Keratinocyte (primary cell): ENCODE measurements around the gene AKR1A1. TPM values are rescaled to one million over a fixed set of nuclear protein-coding genes. Genes with fewer than 3 reads are reported as not detected.
"Not testable (repeated sequence)": the region's sequence is repeated elsewhere in the genome, so short reads cannot be mapped to it uniquely, and the experiment has no call there.

ENCODE experiments used
- DNase-seq: peaks from one replicate; pipeline ENCODE4 v3.0.0-alpha.2; 2011; ENCODE audit warnings: low read depth, missing footprints, low spot score
- FAIRE-seq: peaks from 2 replicates; lab custom pipeline; 2011; peaks lifted over from hg19 to GRCh38; lab: Jason Lieb, UNC
- H2AFZ ChIP-seq: 2 replicates; pipeline ENCODE4 v1.6.0; 2012; ENCODE audit warnings: low read length, control low read depth, inconsistent platforms; ENCODE audit not compliant: control insufficient read depth
- H3K27ac ChIP-seq: 2 replicates; pipeline ENCODE4 v1.5.1; 2011; ENCODE audit warnings: low read length; ENCODE audit not compliant: control insufficient read depth, insufficient read depth
- H3K27me3 ChIP-seq: 3 replicates; pipeline ENCODE4 v1.6.0; 2011; ENCODE audit warnings: low read length; ENCODE audit not compliant: control insufficient read depth, insufficient read depth; ENCODE audit errors: extremely low read depth
- H3K36me3 ChIP-seq, 2 experiments: 2 replicates in 1 of 2; 3 replicates in 1 of 2; pipeline ENCODE4 v1.5.1; 2011; ENCODE audit warnings: low read length in 2 of 2, mild to moderate bottlenecking in 1 of 2; ENCODE audit not compliant: control insufficient read depth in 2 of 2, insufficient read depth in 2 of 2; ENCODE audit errors: extremely low read depth in 1 of 2
- H3K4me1 ChIP-seq: 3 replicates; pipeline ENCODE4 v1.5.1; 2011; ENCODE audit warnings: low read length; ENCODE audit not compliant: control insufficient read depth, insufficient read depth; ENCODE audit errors: extremely low read depth
- H3K4me2 ChIP-seq: 3 replicates; pipeline ENCODE4 v1.6.0; 2011; ENCODE audit warnings: low read depth, low read length; ENCODE audit not compliant: control insufficient read depth, insufficient read depth; ENCODE audit errors: extremely low read depth
- H3K4me3 ChIP-seq, 3 experiments: fragments of 200-600 bp in 1 of 3; sonication (generic) in 1 of 3; 2 replicates in 2 of 3; 3 replicates in 1 of 3; pipeline ENCODE4 v1.5.1; 2011 to 2016; ENCODE audit warnings: low read length in 3 of 3, mild to moderate bottlenecking in 3 of 3, control low read depth in 2 of 3, inconsistent platforms in 1 of 3, low read depth in 1 of 3, mixed read lengths in 1 of 3, mixed run types in 1 of 3, moderate library complexity in 1 of 3; ENCODE audit not compliant: control insufficient read depth in 2 of 3, insufficient read depth in 2 of 3; ENCODE audit errors: extremely low read depth in 1 of 3
- H3K79me2 ChIP-seq: 2 replicates; pipeline ENCODE4 v1.6.0; 2012; ENCODE audit warnings: low read length; ENCODE audit not compliant: control insufficient read depth, insufficient read depth
- H3K9ac ChIP-seq: 3 replicates; pipeline ENCODE4 v1.6.0; 2011; ENCODE audit warnings: low read length; ENCODE audit not compliant: control insufficient read depth, insufficient read depth; ENCODE audit errors: extremely low read depth
- H3K9me1 ChIP-seq: 3 replicates; pipeline ENCODE4 v1.6.0; 2011; ENCODE audit warnings: low read length; ENCODE audit not compliant: control insufficient read depth, insufficient read depth; ENCODE audit errors: extremely low read depth
- H3K9me3 ChIP-seq: 2 replicates; pipeline ENCODE4 v1.5.1; 2012; ENCODE audit warnings: low read depth, low read length; ENCODE audit not compliant: control insufficient read depth
- H4K20me1 ChIP-seq: 3 replicates; pipeline ENCODE4 v1.6.0; 2011; ENCODE audit warnings: low read length; ENCODE audit not compliant: control insufficient read depth, insufficient read depth; ENCODE audit errors: extremely low read depth
- EZH2 ChIP-seq: IDR thresholded peaks from one replicate; pipeline ENCODE4 v1.6.1; 2012; ENCODE audit warnings: inconsistent platforms, mild to moderate bottlenecking, low read length, moderate library complexity
- dilution Hi-C: fragments of 300-500 bp; cut with MboI; formaldehyde crosslinking; loops from one replicate; pipeline ENCODE4 v1.7.0; 2020; ENCODE audit warnings: low sequenced_read_pairs; ENCODE audit not compliant: extremely low pct_ligation_motif_present
- polyA plus RNA-seq, 5 experiments: library from polyadenylated mRNA; depleted of rRNA in 3 of 5; stranded (reverse) in 3 of 5; stranded (forward) in 1 of 5; unstranded in 1 of 5; fragments of >200 nt; gene quantifications; 1 replicate in 1 of 5; 2 replicates in 3 of 5; 3 replicates in 1 of 5; pipeline versions ENCODE4 v1.2.1 to v1.2.3, GENCODE V29; 2011 to 2012; ENCODE audit warnings: missing spikeins in 2 of 5, low read depth in 1 of 5, low replicate concordance in 1 of 5
- TF ChIP-seq, protein P1 (sequence below), 3 experiments: IDR thresholded peaks in 1 of 3; conservative IDR thresholded peaks in 1 of 3; optimal IDR thresholded peaks in 1 of 3; 2 replicates in 2 of 3; 3 replicates in 1 of 3; pipeline versions ENCODE3 to v1.5.1; 2011; ENCODE audit warnings: low read length in 3 of 3, mild to moderate bottlenecking in 3 of 3, moderate library complexity in 2 of 3, control low read depth in 1 of 3, inconsistent platforms in 1 of 3; ENCODE audit not compliant: insufficient read depth in 2 of 3; ENCODE audit errors: extremely low read depth in 1 of 3

Gene AKR1A1
- polyA plus RNA-seq, 1 donor (not counting 4 experiments of a cell fraction or from before 2014, with no cell fraction given) = 107 TPM

DNA sequence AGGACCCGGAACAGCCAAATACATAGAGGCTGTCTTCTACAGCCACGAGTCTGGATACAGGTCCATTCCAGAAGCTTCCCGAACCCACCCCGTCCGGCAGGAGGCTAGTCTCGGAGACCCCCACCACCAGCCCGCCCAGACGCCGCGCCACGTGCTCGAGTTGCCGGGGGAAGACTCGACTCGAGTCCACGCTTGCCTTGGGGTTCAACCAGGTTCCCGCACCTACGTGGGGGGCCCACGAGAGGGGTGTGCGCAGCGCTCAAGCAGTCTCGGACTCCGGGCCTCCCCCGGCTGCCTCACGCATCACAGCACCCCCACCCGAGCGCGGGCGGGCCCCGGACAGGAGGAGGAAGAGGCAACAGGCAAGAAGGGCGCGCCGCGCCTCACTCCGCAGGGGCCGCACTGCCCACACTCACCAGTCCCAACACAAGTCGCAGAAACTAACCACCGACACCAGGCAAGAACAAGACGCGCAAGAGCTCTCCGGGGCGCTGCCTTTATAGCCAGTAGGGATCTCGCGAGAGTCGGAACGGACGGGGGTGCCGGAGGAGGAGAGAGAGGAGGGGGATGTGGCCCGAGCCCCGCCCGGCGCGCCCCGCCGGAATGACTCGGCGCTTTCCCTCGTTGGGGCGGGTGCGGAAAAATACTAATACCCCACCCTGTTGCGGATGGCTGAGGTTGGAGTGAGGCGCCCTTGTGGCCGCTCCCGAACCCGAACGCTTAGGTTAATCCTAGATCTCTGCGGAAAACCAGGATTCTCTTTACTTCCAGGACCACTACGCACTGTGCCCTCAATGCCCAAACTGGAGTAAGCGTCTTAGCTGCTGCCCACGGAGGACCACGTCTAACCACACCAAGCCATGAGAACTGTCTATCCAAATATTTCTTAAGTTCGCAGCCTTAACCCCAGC is 29.0 kb upstream of the AKR1A1 start, which contains the start of gene PRDX1:
Gene PRDX1 (minus strand): TSS at position 472 of the 911 bp plus-strand sequence. CDS start 2,841 bp downstream, outside the sequence.
- H4K20me1 ChIP-seq = peaks cover 15% of the 10 kb centered on the region
- H3K36me3 ChIP-seq = peaks cover 6 to 14% of the 10 kb centered on the region in 2 experiments
- TF ChIP-seq EZH2 = no peak
- TF ChIP-seq, protein P1, sequence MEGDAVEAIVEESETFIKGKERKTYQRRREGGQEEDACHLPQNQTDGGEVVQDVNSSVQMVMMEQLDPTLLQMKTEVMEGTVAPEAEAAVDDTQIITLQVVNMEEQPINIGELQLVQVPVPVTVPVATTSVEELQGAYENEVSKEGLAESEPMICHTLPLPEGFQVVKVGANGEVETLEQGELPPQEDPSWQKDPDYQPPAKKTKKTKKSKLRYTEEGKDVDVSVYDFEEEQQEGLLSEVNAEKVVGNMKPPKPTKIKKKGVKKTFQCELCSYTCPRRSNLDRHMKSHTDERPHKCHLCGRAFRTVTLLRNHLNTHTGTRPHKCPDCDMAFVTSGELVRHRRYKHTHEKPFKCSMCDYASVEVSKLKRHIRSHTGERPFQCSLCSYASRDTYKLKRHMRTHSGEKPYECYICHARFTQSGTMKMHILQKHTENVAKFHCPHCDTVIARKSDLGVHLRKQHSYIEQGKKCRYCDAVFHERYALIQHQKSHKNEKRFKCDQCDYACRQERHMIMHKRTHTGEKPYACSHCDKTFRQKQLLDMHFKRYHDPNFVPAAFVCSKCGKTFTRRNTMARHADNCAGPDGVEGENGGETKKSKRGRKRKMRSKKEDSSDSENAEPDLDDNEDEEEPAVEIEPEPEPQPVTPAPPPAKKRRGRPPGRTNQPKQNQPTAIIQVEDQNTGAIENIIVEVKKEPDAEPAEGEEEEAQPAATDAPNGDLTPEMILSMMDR (optimal IDR thresholded peaks at IDR 0.05 in 1 of 3, IDR thresholded peaks at IDR 0.05 in 1 of 3, conservative IDR thresholded peaks at IDR 0.05 in 1 of 3; ENCODE audit: extremely low read depth in 1 of 3, insufficient read depth in 2 of 3, low read length in 3 of 3) = peak in 2 of 3 experiments; percentile 16 to 28
- H3K9me1 ChIP-seq = no peaks in the 10 kb centered on the region
- peak within 1 kb of the TSS; percentile 81 for H2AFZ ChIP-seq
- peaks cover 45% of the 10 kb centered on the region for H3K79me2 ChIP-seq
- H3K27me3 ChIP-seq = no peaks in the 10 kb centered on the region
- H3K9me3 ChIP-seq = no peaks in the 10 kb centered on the region
- FAIRE-seq (peak; percentile 13), DNase-seq (peak; percentile 93)
- peak within 1 kb of the TSS; percentile 90 for H3K9ac ChIP-seq
- peak within 1 kb of the TSS; percentile 95 for H3K27ac ChIP-seq
- dilution Hi-C loops = no loop called here
- H3K4me2 ChIP-seq = peak within 1 kb of the TSS; percentile 87
- peaks cover 25% of the 10 kb centered on the region for H3K4me1 ChIP-seq
- peak within 1 kb of the TSS; percentile 92 to 100 (median 98) for H3K4me3 ChIP-seq

DNA sequence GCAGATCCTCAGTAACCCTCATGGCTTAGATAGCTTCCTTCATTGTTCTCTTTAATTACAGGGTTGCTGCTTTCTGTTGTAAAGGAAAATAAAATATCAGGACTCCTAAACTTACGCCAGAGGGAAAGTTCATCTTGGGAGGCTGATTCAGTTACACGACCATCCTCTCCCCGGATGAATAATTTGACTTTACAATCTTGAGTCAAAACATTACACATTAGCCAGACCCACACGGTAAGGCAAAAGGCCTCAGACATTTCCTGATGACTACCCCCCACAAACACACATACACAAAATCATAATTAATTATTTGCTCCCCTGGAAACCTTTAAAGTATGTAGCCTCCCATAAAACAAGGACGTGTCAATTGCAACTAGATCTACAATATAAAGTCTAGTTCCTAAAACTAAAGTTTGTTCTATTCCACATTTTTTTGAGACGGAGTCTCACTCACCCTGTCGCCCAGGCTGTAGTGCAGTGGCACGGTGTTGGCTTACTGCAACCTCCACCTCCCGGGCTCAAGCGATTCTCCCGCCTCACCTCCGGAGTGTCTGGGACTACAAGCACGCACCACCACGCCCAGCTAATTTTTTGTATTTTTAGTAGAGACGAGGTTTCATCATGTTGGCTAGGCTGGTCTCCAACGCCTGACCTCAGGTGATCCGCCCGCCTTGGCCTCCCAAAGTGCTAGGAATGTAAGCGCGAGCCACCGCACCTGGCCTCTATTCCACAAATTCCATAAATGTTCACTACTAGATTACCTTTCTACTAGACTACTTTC is 28.1 kb upstream of the AKR1A1 start:
- no peak for DNase-seq
- H2AFZ ChIP-seq = peak overlapping the region; percentile 81
- H4K20me1 ChIP-seq = peaks cover 12% of the 10 kb centered on the region
- H3K9me1 ChIP-seq = no peaks in the 10 kb centered on the region
- H3K4me2 ChIP-seq = peak overlapping the region; percentile 87
- H3K4me3 ChIP-seq = peak overlapping the region; percentile 92 to 100 (median 98)
- dilution Hi-C loops = no loop called here
- no peaks in the 10 kb centered on the region for H3K9me3 ChIP-seq
- peaks cover 39% of the 10 kb centered on the region for H3K79me2 ChIP-seq
- no peaks in the 10 kb centered on the region for H3K27me3 ChIP-seq
- peak overlapping the region; percentile 95 for H3K27ac ChIP-seq
- H3K9ac ChIP-seq = peak overlapping the region; percentile 90
- no peak for FAIRE-seq
- peaks cover 2 to 9% of the 10 kb centered on the region in 2 experiments for H3K36me3 ChIP-seq
- H3K4me1 ChIP-seq = peaks cover 20% of the 10 kb centered on the region
- TF ChIP-seq EZH2 = no peak
- TF ChIP-seq, protein P1 (optimal IDR thresholded peaks at IDR 0.05 in 1 of 3, IDR thresholded peaks at IDR 0.05 in 1 of 3, conservative IDR thresholded peaks at IDR 0.05 in 1 of 3; ENCODE audit: extremely low read depth in 1 of 3, insufficient read depth in 2 of 3, low read length in 3 of 3) = no peak

DNA sequence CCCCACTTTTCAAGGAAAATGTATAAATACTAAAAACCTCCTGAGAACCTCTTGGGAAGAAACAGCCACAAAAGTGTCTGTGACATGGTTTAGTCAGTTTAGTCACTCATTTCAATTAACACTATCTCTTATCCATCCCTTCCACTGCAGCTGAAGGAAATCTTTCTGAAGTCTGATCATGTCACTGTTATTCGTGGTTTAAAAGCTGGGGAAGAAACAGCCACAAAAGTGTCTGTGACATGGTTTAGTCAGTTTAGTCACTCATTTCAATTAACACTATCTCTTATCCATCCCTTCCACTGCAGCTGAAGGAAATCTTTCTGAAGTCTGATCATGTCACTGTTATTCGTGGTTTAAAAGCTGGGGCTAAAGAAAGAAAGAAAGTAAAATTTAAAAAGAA is 27.1 kb upstream of the AKR1A1 start:
- H3K9me1 ChIP-seq, H3K4me3 ChIP-seq, H3K9ac ChIP-seq, H2AFZ ChIP-seq, H3K27me3 ChIP-seq, H3K9me3 ChIP-seq, H3K4me2 ChIP-seq, H3K27ac ChIP-seq, FAIRE-seq, H3K36me3 ChIP-seq, dilution Hi-C loops, DNase-seq: not testable (repeated sequence)
- H4K20me1 ChIP-seq = peaks cover 12% of the 10 kb centered on the region
- H3K4me1 ChIP-seq = peaks cover 19% of the 10 kb centered on the region
- peaks cover 32% of the 10 kb centered on the region for H3K79me2 ChIP-seq
